K562 (cell line): Measurements from ENCODE around the gene FDPS. TPM values are rescaled to one million over a fixed set of nuclear protein-coding genes. Genes with fewer than 3 reads are reported as not detected.
A peak's percentile ranks its signal among the peaks of the same experiment; 100 is the strongest.

Source experiments
- HDAC3 ChIP-seq: fragments of 450-650 bp; IDR thresholded peaks from 2 replicates; pipeline ENCODE4 v1.6.1; 2018; ENCODE audit warnings: borderline replicate concordance, mild to moderate bottlenecking, moderate library complexity; ENCODE audit not compliant: partially characterized antibody
- PPARD ChIP-seq: fragments of 250-450 bp; sonication (Bioruptor Pico); IDR thresholded peaks from 2 replicates; pipeline ENCODE4 v1.8.0; 2022; ENCODE audit warnings: inconsistent platforms, mild to moderate bottlenecking, moderate library complexity
- SMAD1 ChIP-seq: fragments of 150-350 bp; IDR thresholded peaks from 2 replicates; pipeline ENCODE4 v1.6.1; 2014; ENCODE audit warnings: low read length, low read depth; ENCODE audit not compliant: partially characterized antibody
- TAF15 ChIP-seq: fragments of 200-400 bp; formaldehyde crosslinking; IDR thresholded peaks from 2 replicates; pipeline ENCODE4 v1.6.1; 2017; ENCODE audit warnings: mild to moderate bottlenecking, low read depth, low read length, moderate library complexity
- TEAD4 ChIP-seq, 2 experiments: sonication (generic) in 1 of 2; formaldehyde crosslinking in 1 of 2; IDR thresholded peaks; 2 replicates each; pipeline versions ENCODE4 v1.6.1 to v1.8.0; 2012 to 2022; ENCODE audit warnings: borderline replicate concordance in 1 of 2, inconsistent platforms in 1 of 2, low read length in 1 of 2, mild to moderate bottlenecking in 1 of 2, missing genetic modification reagents in 1 of 2
- ZNF830 ChIP-seq: fragments of 250-450 bp; sonication (Bioruptor Pico); IDR thresholded peaks from 2 replicates; pipeline ENCODE4 v1.5.0; 2021; ENCODE audit warnings: mild to moderate bottlenecking
- polyA plus RNA-seq, 8 experiments: library from polyadenylated mRNA; depleted of rRNA in 4 of 8; stranded (reverse) in 5 of 8; unstranded in 3 of 8; fragments of >200 nt; fragmentation: Nextera tagmentation in 2 of 8; fragmentation: Illumina TruSeq in 1 of 8; extraction: Ambion mirVana in 2 of 8; extraction: Trizol in 1 of 8; gene quantifications; 2 replicates each; pipeline versions ENCODE4 v1.2.1 to v1.2.3, GENCODE V29; 2011 to 2014; ENCODE audit warnings: inconsistent platforms in 1 of 8, missing spikeins in 1 of 8
- total RNA-seq, 7 experiments: library from RNA; depleted of rRNA in 6 of 7; stranded (reverse); fragments of >200 nt in 6 of 7; fragmentation: Illumina TruSeq in 2 of 7; extraction: Trizol in 2 of 7; gene quantifications; 2 replicates each; pipeline versions ENCODE4 v1.2.1 to v1.2.3, GENCODE V29; 2011 to 2021; ENCODE audit warnings: low replicate concordance in 1 of 7
- TF ChIP-seq, protein P1 (sequence below), 2 experiments: fragments of 450-650 bp; IDR thresholded peaks; 2 replicates each; pipeline ENCODE4 v1.6.1; 2016; ENCODE audit warnings: mild to moderate bottlenecking in 2 of 2, borderline replicate concordance in 1 of 2, low read depth in 1 of 2, moderate library complexity in 1 of 2
- TF ChIP-seq, protein P2 (sequence below): fragments of 450-650 bp; formaldehyde crosslinking; conservative IDR thresholded peaks from 2 replicates; pipeline ENCODE4 v1.4.0; 2022; ENCODE audit warnings: mild to moderate bottlenecking, missing genetic modification characterization
- TF ChIP-seq, protein P3 (sequence below): fragments of 450-650 bp; formaldehyde crosslinking; IDR thresholded peaks from 2 replicates; pipeline ENCODE4 v1.4.0; 2020; ENCODE audit warnings: mild to moderate bottlenecking, moderate library complexity
- TF ChIP-seq, protein P4 (sequence below), 2 experiments: fragments of 450-650 bp in 1 of 2; sonication (generic) in 1 of 2; formaldehyde crosslinking; conservative IDR thresholded peaks; 2 replicates each; pipeline versions ENCODE4 v1.4.0 to v1.8.1; 2020 to 2022; ENCODE audit warnings: mild to moderate bottlenecking in 1 of 2, missing genetic modification reagents in 1 of 2

The FDPS gene
- total and polyA plus RNA-seq, 9 of the 15 experiments (the other 6 are each of a cell fraction or from before 2014, with no cell fraction given), result 247 to 884 (median 360) TPM

DNA sequence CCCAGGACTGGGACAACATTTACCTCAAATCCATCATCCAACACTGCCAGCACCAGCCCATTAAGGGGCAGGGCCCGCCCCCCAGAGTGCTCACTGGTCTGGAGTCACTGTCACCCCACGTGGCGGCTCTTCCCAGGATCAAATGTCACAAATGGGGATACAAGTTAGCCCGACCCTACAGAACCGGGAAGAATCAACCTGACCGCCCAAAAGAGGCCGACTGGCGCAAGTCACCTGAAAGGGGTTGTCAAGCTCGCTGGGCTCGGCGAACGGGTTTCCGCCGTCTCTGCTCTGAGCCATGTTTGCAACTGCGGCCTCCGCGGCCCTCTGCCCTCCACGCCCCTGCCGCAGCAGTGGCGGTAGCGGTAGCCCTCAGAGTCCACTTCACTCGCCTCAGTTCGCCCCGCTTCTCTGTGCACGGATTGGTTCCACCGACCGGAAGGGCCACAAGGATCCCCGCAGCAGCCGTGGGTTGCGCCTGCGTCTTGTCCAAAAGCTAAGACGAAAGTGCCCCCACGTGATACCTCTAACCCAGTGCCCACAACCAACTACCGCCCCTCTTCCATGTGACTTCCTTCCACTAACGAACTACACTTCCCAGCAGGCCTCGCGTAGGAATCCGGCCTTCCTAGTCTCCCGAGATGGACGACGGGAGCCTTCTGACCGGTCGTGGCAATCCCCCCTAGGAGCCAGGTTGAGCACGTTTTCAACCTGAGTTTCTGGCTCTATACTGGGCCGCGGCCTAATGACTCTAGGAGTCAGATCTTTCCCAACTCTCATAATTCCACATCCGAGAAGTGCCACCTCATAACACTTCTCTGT is 46.6 kb upstream of the FDPS start, which contains the start of gene SCAMP3 (continued):
- TF ChIP-seq, protein P1, sequence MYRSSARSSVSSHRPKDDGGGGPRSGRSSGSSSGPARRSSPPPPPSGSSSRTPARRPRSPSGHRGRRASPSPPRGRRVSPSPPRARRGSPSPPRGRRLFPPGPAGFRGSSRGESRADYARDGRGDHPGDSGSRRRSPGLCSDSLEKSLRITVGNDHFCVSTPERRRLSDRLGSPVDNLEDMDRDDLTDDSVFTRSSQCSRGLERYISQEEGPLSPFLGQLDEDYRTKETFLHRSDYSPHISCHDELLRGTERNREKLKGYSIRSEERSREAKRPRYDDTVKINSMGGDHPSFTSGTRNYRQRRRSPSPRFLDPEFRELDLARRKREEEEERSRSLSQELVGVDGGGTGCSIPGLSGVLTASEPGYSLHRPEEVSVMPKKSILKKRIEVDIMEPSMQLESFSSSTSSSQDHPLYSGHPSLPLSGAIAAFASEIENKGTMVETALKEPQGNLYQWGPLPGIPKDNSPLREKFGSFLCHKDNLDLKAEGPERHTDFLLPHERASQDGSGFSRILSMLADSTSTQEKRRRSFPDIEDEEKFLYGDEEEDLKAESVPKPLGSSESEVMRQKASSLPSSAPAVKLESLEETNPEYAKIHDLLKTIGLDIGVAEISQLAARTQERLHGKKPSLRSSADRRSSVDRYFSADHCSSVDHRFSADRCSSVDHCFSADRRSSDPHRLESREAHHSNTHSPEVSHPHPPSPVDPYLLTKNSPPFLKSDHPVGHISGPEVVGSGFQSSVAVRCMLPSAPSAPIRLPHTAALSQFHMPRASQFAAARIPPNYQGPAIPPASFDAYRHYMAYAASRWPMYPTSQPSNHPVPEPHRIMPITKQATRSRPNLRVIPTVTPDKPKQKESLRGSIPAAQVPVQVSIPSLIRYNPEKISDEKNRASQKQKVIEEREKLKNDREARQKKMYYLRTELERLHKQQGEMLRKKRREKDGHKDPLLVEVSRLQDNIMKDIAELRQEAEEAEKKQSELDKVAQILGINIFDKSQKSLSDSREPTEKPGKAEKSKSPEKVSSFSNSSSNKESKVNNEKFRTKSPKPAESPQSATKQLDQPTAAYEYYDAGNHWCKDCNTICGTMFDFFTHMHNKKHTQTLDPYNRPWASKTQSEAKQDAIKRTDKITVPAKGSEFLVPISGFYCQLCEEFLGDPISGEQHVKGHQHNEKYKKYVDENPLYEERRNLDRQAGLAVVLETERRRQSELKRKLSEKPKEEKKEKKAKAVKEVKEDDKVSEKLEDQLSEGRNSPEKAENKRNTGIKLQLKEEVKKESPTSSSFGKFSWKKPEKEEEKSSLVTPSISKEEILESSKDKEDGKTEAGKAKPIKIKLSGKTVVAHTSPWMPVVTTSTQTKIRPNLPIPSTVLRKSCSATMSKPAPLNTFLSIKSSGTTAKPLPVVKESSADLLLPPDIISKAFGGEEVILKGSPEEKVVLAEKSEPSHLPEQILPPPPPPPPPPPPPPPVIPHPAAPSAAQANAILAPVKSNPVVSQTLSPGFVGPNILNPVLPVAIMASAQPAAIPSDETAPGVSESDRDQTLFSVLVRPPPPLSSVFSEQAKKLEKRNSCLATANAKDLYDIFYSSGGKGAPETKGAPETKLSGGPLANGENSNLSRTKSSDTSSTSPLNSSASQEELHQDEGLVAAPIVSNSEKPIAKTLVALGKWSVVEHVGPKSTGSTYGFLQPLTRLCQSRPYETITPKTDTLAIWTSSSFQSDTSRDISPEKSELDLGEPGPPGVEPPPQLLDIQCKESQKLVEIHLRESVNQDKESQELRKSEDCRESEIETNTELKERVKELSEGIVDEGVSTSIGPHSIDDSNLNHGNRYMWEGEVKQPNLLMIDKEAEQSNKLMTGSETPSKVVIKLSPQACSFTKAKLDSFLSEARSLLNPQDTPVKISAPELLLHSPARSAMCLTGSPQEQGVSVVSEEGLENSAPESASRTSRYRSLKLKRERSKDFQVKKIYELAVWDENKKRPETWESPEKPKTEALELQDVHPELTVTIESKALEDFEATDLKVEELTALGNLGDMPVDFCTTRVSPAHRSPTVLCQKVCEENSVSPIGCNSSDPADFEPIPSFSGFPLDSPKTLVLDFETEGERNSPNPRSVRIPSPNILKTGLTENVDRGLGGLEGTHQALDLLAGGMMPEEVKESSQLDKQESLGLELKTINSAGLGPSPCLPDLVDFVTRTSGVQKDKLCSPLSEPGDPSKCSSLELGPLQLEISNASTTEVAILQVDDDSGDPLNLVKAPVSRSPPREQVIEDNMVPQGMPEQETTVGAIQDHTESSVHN (IDR thresholded peaks at IDR 0.05; ENCODE audit: borderline replicate concordance in 1 of 2, low read depth in 1 of 2), result no peak
- TF ChIP-seq, protein P2, sequence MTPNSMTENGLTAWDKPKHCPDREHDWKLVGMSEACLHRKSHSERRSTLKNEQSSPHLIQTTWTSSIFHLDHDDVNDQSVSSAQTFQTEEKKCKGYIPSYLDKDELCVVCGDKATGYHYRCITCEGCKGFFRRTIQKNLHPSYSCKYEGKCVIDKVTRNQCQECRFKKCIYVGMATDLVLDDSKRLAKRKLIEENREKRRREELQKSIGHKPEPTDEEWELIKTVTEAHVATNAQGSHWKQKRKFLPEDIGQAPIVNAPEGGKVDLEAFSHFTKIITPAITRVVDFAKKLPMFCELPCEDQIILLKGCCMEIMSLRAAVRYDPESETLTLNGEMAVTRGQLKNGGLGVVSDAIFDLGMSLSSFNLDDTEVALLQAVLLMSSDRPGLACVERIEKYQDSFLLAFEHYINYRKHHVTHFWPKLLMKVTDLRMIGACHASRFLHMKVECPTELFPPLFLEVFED (CRISPR knock-in tag), result peak; percentile 94
- TF ChIP-seq TAF15 (peak; percentile 65; the same call in 1 of the 2 replicates), ZNF830 (CRISPR knock-in tag) (peak; percentile 97), PPARD (CRISPR knock-in tag) (no peak), HDAC3 (no peak), TEAD4 (IDR thresholded peaks at IDR 0.05; ENCODE audit: low read length) (peak; percentile 51; the same call in 1 of the 2 replicates), TEAD4 (CRISPR knock-in tag; IDR thresholded peaks at IDR 0.05; ENCODE audit: borderline replicate concordance) (no peak), SMAD1 (no peak)
- TF ChIP-seq, protein P3, sequence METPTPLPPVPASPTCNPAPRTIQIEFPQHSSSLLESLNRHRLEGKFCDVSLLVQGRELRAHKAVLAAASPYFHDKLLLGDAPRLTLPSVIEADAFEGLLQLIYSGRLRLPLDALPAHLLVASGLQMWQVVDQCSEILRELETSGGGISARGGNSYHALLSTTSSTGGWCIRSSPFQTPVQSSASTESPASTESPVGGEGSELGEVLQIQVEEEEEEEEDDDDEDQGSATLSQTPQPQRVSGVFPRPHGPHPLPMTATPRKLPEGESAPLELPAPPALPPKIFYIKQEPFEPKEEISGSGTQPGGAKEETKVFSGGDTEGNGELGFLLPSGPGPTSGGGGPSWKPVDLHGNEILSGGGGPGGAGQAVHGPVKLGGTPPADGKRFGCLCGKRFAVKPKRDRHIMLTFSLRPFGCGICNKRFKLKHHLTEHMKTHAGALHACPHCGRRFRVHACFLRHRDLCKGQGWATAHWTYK (CRISPR knock-in tag), result peak; percentile 91
- TF ChIP-seq, protein P4, sequence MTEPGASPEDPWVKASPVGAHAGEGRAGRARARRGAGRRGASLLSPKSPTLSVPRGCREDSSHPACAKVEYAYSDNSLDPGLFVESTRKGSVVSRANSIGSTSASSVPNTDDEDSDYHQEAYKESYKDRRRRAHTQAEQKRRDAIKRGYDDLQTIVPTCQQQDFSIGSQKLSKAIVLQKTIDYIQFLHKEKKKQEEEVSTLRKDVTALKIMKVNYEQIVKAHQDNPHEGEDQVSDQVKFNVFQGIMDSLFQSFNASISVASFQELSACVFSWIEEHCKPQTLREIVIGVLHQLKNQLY (CRISPR knock-in tag; conservative IDR thresholded peaks at IDR 0.05), result peak in 1 of 2 experiments; percentile 86; a peak in 2 of 4 replicates
